Keratinocyte (primary cell): ENCODE results near the gene PODN. TPM values are rescaled to one million over a fixed set of nuclear protein-coding genes. Genes with fewer than 3 reads are reported as not detected.

ENCODE experiments used
- DNase-seq: peaks from one replicate; pipeline ENCODE4 v3.0.0-alpha.2; 2011; ENCODE audit warnings: low read depth, missing footprints, low spot score
- FAIRE-seq: peaks from 2 replicates; lab custom pipeline; 2011; peaks lifted over from hg19 to GRCh38; lab: Jason Lieb, UNC
- H2AFZ ChIP-seq: 2 replicates; pipeline ENCODE4 v1.6.0; 2012; ENCODE audit warnings: low read length, control low read depth, inconsistent platforms; ENCODE audit not compliant: control insufficient read depth
- H3K27ac ChIP-seq: 2 replicates; pipeline ENCODE4 v1.5.1; 2011; ENCODE audit warnings: low read length; ENCODE audit not compliant: control insufficient read depth, insufficient read depth
- H3K27me3 ChIP-seq: 3 replicates; pipeline ENCODE4 v1.6.0; 2011; ENCODE audit warnings: low read length; ENCODE audit not compliant: control insufficient read depth, insufficient read depth; ENCODE audit errors: extremely low read depth
- H3K36me3 ChIP-seq, 2 experiments: 2 replicates in 1 of 2; 3 replicates in 1 of 2; pipeline ENCODE4 v1.5.1; 2011; ENCODE audit warnings: low read length in 2 of 2, mild to moderate bottlenecking in 1 of 2; ENCODE audit not compliant: control insufficient read depth in 2 of 2, insufficient read depth in 2 of 2; ENCODE audit errors: extremely low read depth in 1 of 2
- H3K4me1 ChIP-seq: 3 replicates; pipeline ENCODE4 v1.5.1; 2011; ENCODE audit warnings: low read length; ENCODE audit not compliant: control insufficient read depth, insufficient read depth; ENCODE audit errors: extremely low read depth
- H3K4me2 ChIP-seq: 3 replicates; pipeline ENCODE4 v1.6.0; 2011; ENCODE audit warnings: low read depth, low read length; ENCODE audit not compliant: control insufficient read depth, insufficient read depth; ENCODE audit errors: extremely low read depth
- H3K4me3 ChIP-seq, 3 experiments: fragments of 200-600 bp in 1 of 3; sonication (generic) in 1 of 3; 2 replicates in 2 of 3; 3 replicates in 1 of 3; pipeline ENCODE4 v1.5.1; 2011 to 2016; ENCODE audit warnings: low read length in 3 of 3, mild to moderate bottlenecking in 3 of 3, control low read depth in 2 of 3, inconsistent platforms in 1 of 3, low read depth in 1 of 3, mixed read lengths in 1 of 3, mixed run types in 1 of 3, moderate library complexity in 1 of 3; ENCODE audit not compliant: control insufficient read depth in 2 of 3, insufficient read depth in 2 of 3; ENCODE audit errors: extremely low read depth in 1 of 3
- H3K79me2 ChIP-seq: 2 replicates; pipeline ENCODE4 v1.6.0; 2012; ENCODE audit warnings: low read length; ENCODE audit not compliant: control insufficient read depth, insufficient read depth
- H3K9ac ChIP-seq: 3 replicates; pipeline ENCODE4 v1.6.0; 2011; ENCODE audit warnings: low read length; ENCODE audit not compliant: control insufficient read depth, insufficient read depth; ENCODE audit errors: extremely low read depth
- H3K9me1 ChIP-seq: 3 replicates; pipeline ENCODE4 v1.6.0; 2011; ENCODE audit warnings: low read length; ENCODE audit not compliant: control insufficient read depth, insufficient read depth; ENCODE audit errors: extremely low read depth
- H3K9me3 ChIP-seq: 2 replicates; pipeline ENCODE4 v1.5.1; 2012; ENCODE audit warnings: low read depth, low read length; ENCODE audit not compliant: control insufficient read depth
- H4K20me1 ChIP-seq: 3 replicates; pipeline ENCODE4 v1.6.0; 2011; ENCODE audit warnings: low read length; ENCODE audit not compliant: control insufficient read depth, insufficient read depth; ENCODE audit errors: extremely low read depth
- EZH2 ChIP-seq: IDR thresholded peaks from one replicate; pipeline ENCODE4 v1.6.1; 2012; ENCODE audit warnings: inconsistent platforms, mild to moderate bottlenecking, low read length, moderate library complexity
- dilution Hi-C: fragments of 300-500 bp; cut with MboI; formaldehyde crosslinking; loops from one replicate; pipeline ENCODE4 v1.7.0; 2020; ENCODE audit warnings: low sequenced_read_pairs; ENCODE audit not compliant: extremely low pct_ligation_motif_present
- polyA plus RNA-seq, 5 experiments: library from polyadenylated mRNA; depleted of rRNA in 3 of 5; stranded (reverse) in 3 of 5; stranded (forward) in 1 of 5; unstranded in 1 of 5; fragments of >200 nt; gene quantifications; 1 replicate in 1 of 5; 2 replicates in 3 of 5; 3 replicates in 1 of 5; pipeline versions ENCODE4 v1.2.1 to v1.2.3, GENCODE V29; 2011 to 2012; ENCODE audit warnings: missing spikeins in 2 of 5, low read depth in 1 of 5, low replicate concordance in 1 of 5
- TF ChIP-seq, protein P1 (sequence below), 3 experiments: IDR thresholded peaks in 1 of 3; conservative IDR thresholded peaks in 1 of 3; optimal IDR thresholded peaks in 1 of 3; 2 replicates in 2 of 3; 3 replicates in 1 of 3; pipeline versions ENCODE3 to v1.5.1; 2011; ENCODE audit warnings: low read length in 3 of 3, mild to moderate bottlenecking in 3 of 3, moderate library complexity in 2 of 3, control low read depth in 1 of 3, inconsistent platforms in 1 of 3; ENCODE audit not compliant: insufficient read depth in 2 of 3; ENCODE audit errors: extremely low read depth in 1 of 3

The PODN gene
- polyA plus RNA-seq, 1 donor (not counting 4 experiments of a cell fraction or from before 2014, with no cell fraction given): not detected

DNA sequence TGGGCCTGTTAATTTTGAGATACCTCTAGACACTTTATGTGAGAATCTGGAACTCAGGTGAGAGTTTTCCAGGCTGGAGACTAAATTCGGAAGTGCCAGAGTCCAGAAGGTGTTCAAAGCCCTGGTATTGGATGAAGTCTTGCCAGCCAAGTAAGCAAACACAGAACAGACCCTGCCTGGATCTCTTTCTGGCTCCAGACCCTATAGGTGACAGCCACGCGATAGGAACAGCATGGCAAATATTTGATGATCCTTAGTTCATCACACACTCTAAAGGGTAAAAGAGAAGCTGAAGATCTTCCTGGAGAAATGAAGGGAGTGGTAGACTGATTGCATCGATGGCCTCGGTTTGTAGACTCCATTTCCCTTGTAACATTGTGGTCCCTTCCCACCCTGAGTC lies 49.7 kb downstream of the PODN start:
- Histone ChIP-seq H3K4me1 (peaks cover 7% of the 10 kb centered on the region), H3K79me2 (no peaks in the 10 kb centered on the region), H3K27ac (no peak overlapping the region), H2AFZ (no peak overlapping the region), H3K9me3 (peaks cover 2% of the 10 kb centered on the region), H3K9me1 (no peaks in the 10 kb centered on the region), H3K27me3 (peaks cover 14% of the 10 kb centered on the region), H3K4me3 (no peak overlapping the region), H3K4me2 (no peak overlapping the region), H4K20me1 (no peaks in the 10 kb centered on the region), H3K36me3 (no peaks in the 10 kb centered on the region), H3K9ac (no peak overlapping the region)
- FAIRE-seq (no peak), DNase-seq (no peak)
- dilution Hi-C loops: no loop called here
- TF ChIP-seq EZH2: no peak
- TF ChIP-seq, protein P1, sequence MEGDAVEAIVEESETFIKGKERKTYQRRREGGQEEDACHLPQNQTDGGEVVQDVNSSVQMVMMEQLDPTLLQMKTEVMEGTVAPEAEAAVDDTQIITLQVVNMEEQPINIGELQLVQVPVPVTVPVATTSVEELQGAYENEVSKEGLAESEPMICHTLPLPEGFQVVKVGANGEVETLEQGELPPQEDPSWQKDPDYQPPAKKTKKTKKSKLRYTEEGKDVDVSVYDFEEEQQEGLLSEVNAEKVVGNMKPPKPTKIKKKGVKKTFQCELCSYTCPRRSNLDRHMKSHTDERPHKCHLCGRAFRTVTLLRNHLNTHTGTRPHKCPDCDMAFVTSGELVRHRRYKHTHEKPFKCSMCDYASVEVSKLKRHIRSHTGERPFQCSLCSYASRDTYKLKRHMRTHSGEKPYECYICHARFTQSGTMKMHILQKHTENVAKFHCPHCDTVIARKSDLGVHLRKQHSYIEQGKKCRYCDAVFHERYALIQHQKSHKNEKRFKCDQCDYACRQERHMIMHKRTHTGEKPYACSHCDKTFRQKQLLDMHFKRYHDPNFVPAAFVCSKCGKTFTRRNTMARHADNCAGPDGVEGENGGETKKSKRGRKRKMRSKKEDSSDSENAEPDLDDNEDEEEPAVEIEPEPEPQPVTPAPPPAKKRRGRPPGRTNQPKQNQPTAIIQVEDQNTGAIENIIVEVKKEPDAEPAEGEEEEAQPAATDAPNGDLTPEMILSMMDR (optimal IDR thresholded peaks at IDR 0.05 in 1 of 3, IDR thresholded peaks at IDR 0.05 in 1 of 3, conservative IDR thresholded peaks at IDR 0.05 in 1 of 3; ENCODE audit: extremely low read depth in 1 of 3, insufficient read depth in 2 of 3, low read length in 3 of 3): no peak

DNA sequence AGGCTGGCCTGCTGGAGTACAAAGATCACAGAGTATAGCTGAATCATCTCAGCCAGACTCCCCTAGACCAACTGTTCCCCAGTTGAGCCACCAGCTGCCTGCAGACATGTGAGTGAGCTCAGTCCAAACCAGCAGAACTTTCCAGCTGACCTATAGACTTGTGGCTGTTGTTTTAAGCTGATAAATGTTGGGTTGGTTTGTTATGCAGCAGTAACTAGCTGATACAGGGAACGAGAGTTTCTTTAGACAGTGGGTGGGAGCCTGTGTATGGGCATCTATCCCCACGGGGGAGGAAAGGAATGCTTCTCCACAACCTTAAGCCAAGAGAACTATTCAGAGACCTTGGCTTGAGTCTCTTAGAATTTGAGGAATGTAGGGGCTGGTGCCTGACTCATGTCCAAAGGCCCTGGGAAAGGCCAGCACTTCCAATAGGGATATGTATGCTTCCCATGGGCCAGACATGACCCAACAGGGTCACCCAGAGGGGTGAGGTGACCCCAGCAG lies 50.3 kb downstream of the PODN start:
- Histone ChIP-seq H2AFZ (no peak overlapping the region), H3K9me1 (no peaks in the 10 kb centered on the region), H3K79me2 (no peaks in the 10 kb centered on the region), H4K20me1 (no peaks in the 10 kb centered on the region), H3K4me2 (no peak overlapping the region), H3K9ac (no peak overlapping the region), H3K27me3 (peaks cover 18% of the 10 kb centered on the region), H3K27ac (no peak overlapping the region), H3K9me3 (peaks cover 2% of the 10 kb centered on the region), H3K4me3 (no peak overlapping the region), H3K4me1 (peaks cover 7% of the 10 kb centered on the region), H3K36me3 (no peaks in the 10 kb centered on the region)
- TF ChIP-seq, protein P1 (optimal IDR thresholded peaks at IDR 0.05 in 1 of 3, IDR thresholded peaks at IDR 0.05 in 1 of 3, conservative IDR thresholded peaks at IDR 0.05 in 1 of 3; ENCODE audit: extremely low read depth in 1 of 3, insufficient read depth in 2 of 3, low read length in 3 of 3): no peak
- TF ChIP-seq EZH2: no peak
- no peak for DNase-seq
- dilution Hi-C loops: no loop called here
- FAIRE-seq: no peak
